ENCODE measurements around the gene OSBPL6. TPM values are rescaled to one million over a fixed set of nuclear protein-coding genes. Genes with fewer than 3 reads are reported as not detected.

OSBPL6 gene
- total RNA-seq, 1 donor from 2014 or later: 1.8 TPM

GRCh38 chr2:178230396-178230795 is 36.1 kb downstream of the OSBPL6 start:
- intact Hi-C loops (cut with DNase I): loop anchor here (2.0 kb wide), 1 partner anchor 78 kb away; no protein-coding TSS in a partner anchor
- ATAC-seq (no peak), DNase-seq (ENCODE audit: low spot score) (no peak)

GRCh38 chr2:178233428-178233827 is 39.1 kb downstream of the OSBPL6 start:
- intact Hi-C loops (cut with DNase I): no loop called here
- no peak for DNase-seq (ENCODE audit: low spot score)
- no peak for ATAC-seq

GRCh38 chr2:178234648-178235047 is 40.3 kb downstream of the OSBPL6 start:
- ATAC-seq: no peak
- intact Hi-C loops (cut with DNase I): no loop called here
- DNase-seq (ENCODE audit: low spot score): no peak

- ATAC-seq: no peak
- DNase-seq (ENCODE audit: low spot score): no peak
- intact Hi-C loops (cut with DNase I): no loop called here
Observed at GRCh38 chr2:178237488-178238153, 43.3 kb downstream of the OSBPL6 start.

- intact Hi-C loops (cut with DNase I): no loop called here
- ATAC-seq: no peak
- DNase-seq (ENCODE audit: low spot score): no peak
Observed at GRCh38 chr2:178238154-178238521, 43.8 kb downstream of the OSBPL6 start.

- ATAC-seq (no peak), DNase-seq (ENCODE audit: low spot score) (no peak)
- intact Hi-C loops (cut with DNase I): no loop called here
Observed at GRCh38 chr2:178238750-178239149, 44.4 kb downstream of the OSBPL6 start.

GRCh38 chr2:178241844-178242551 is 47.7 kb downstream of the OSBPL6 start:
- peak; percentile 64 for DNase-seq (ENCODE audit: low spot score)
- intact Hi-C loops (cut with DNase I): no loop called here
- peak; percentile 94 for ATAC-seq

GRCh38 chr2:178242552-178242883 is 48.2 kb downstream of the OSBPL6 start:
- intact Hi-C loops (cut with DNase I): no loop called here
- no peak for ATAC-seq
- DNase-seq (ENCODE audit: low spot score): no peak

- ATAC-seq (no peak), DNase-seq (ENCODE audit: low spot score) (no peak)
- intact Hi-C loops (cut with DNase I): no loop called here
Observed at GRCh38 chr2:178243961-178244360, 49.6 kb downstream of the OSBPL6 start.

GRCh38 chr2:178244777-178245176 is 50.5 kb downstream of the OSBPL6 start:
- no peak for ATAC-seq
- DNase-seq (ENCODE audit: low spot score): no peak
- intact Hi-C loops (cut with DNase I): no loop called here

GRCh38 chr2:178246696-178247095 is 52.4 kb downstream of the OSBPL6 start:
- no peak for ATAC-seq
- intact Hi-C loops (cut with DNase I): no loop called here
- DNase-seq (ENCODE audit: low spot score): no peak

GRCh38 chr2:178247250-178247649 is 52.9 kb downstream of the OSBPL6 start:
- ATAC-seq (no peak), DNase-seq (ENCODE audit: low spot score) (no peak)
- intact Hi-C loops (cut with DNase I): no loop called here

- intact Hi-C loops (cut with DNase I): no loop called here
- ATAC-seq: no peak
- DNase-seq (ENCODE audit: low spot score): no peak
Observed at GRCh38 chr2:178250429-178250828, 56.1 kb downstream of the OSBPL6 start.

- no peak for ATAC-seq
- no peak for DNase-seq (ENCODE audit: low spot score)
- intact Hi-C loops (cut with DNase I): no loop called here
Observed at GRCh38 chr2:178251151-178251955, 57.0 kb downstream of the OSBPL6 start.

GRCh38 chr2:178256382-178257042 is 62.2 kb downstream of the OSBPL6 start:
- DNase-seq (ENCODE audit: low spot score) (no peak), ATAC-seq (no peak)
- intact Hi-C loops (cut with DNase I): no loop called here

- DNase-seq (ENCODE audit: low spot score) (no peak), ATAC-seq (no peak)
- intact Hi-C loops (cut with DNase I): no loop called here
Observed at GRCh38 chr2:178257127-178257526, 62.8 kb downstream of the OSBPL6 start.

- DNase-seq (ENCODE audit: low spot score): no peak
- ATAC-seq: no peak
- intact Hi-C loops (cut with DNase I): no loop called here
Observed at GRCh38 chr2:178258916-178259315, 64.6 kb downstream of the OSBPL6 start.

GRCh38 chr2:178263159-178263860 is 69.0 kb downstream of the OSBPL6 start:
- ATAC-seq (no peak), DNase-seq (ENCODE audit: low spot score) (no peak)
- intact Hi-C loops (cut with DNase I): no loop called here

GRCh38 chr2:178264211-178264610 is 69.9 kb downstream of the OSBPL6 start:
- intact Hi-C loops (cut with DNase I): no loop called here
- DNase-seq (ENCODE audit: low spot score): no peak
- no peak for ATAC-seq
